ENCODE results near the gene TAGLN2.

GRCh38 chr1:159924025-159924790 lies 1.1 kb downstream of the TAGLN2 start:
- TF ChIP-seq, protein P1, sequence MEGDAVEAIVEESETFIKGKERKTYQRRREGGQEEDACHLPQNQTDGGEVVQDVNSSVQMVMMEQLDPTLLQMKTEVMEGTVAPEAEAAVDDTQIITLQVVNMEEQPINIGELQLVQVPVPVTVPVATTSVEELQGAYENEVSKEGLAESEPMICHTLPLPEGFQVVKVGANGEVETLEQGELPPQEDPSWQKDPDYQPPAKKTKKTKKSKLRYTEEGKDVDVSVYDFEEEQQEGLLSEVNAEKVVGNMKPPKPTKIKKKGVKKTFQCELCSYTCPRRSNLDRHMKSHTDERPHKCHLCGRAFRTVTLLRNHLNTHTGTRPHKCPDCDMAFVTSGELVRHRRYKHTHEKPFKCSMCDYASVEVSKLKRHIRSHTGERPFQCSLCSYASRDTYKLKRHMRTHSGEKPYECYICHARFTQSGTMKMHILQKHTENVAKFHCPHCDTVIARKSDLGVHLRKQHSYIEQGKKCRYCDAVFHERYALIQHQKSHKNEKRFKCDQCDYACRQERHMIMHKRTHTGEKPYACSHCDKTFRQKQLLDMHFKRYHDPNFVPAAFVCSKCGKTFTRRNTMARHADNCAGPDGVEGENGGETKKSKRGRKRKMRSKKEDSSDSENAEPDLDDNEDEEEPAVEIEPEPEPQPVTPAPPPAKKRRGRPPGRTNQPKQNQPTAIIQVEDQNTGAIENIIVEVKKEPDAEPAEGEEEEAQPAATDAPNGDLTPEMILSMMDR (IDR thresholded peaks at IDR 0.05; ENCODE audit: poor library complexity), result no peak
- TF ChIP-seq EZH2phosphoT487 (IDR thresholded peaks at IDR 0.05; ENCODE audit: low read depth, severe bottlenecking, unreplicated experiment) (no peak), EZH2 (IDR thresholded peaks at IDR 0.05; ENCODE audit: borderline replicate concordance) (no peak)

Measured in hepatocyte (in vitro differentiated cells).